ENCODE measurements around the gene YIPF4.
"Not testable (repeated sequence)": the region's sequence is repeated elsewhere in the genome, so short reads cannot be mapped to it uniquely, and the experiment has no call there.

YIPF4 gene

GRCh38 chr2:32330136-32330535, 52.4 kb downstream of the YIPF4 start:
- Mint-ChIP-seq H3K36me3 (ENCODE audit: low read depth) (peaks cover 7% of the 10 kb centered on the region), H3K27me3 (ENCODE audit: low read depth) (no peaks in the 10 kb centered on the region), H3K27ac (no peak overlapping the region), H3K4me3 (no peak overlapping the region), H3K4me1 (no peaks in the 10 kb centered on the region), H3K9me3 (no peaks in the 10 kb centered on the region)
- no peak for TF ChIP-seq CTCF (IDR thresholded peaks at IDR 0.05; ENCODE audit: unreplicated experiment in 3 of 3)

- Mint-ChIP-seq H3K27ac (no peak overlapping the region), H3K4me1 (peaks cover 4% of the 10 kb centered on the region), H3K36me3 (ENCODE audit: low read depth) (no peaks in the 10 kb centered on the region), H3K4me3 (no peak overlapping the region), H3K9me3 (no peaks in the 10 kb centered on the region), H3K27me3 (ENCODE audit: low read depth) (no peaks in the 10 kb centered on the region)
- TF ChIP-seq CTCF (IDR thresholded peaks at IDR 0.05; ENCODE audit: unreplicated experiment in 3 of 3): no peak
These were observed 65.1 kb downstream of the YIPF4 start for GRCh38 chr2:32342801-32343200.

- H3K4me3 Mint-ChIP-seq; H3K9me3 Mint-ChIP-seq; H3K27me3 Mint-ChIP-seq (ENCODE audit: low read depth); H3K27ac Mint-ChIP-seq; H3K36me3 Mint-ChIP-seq (ENCODE audit: low read depth); H3K4me1 Mint-ChIP-seq: not testable (repeated sequence)
These were observed 73.1 kb downstream of the YIPF4 start for GRCh38 chr2:32350797-32351196.

GRCh38 chr2:32355976-32356680, 78.4 kb downstream of the YIPF4 start:
- Mint-ChIP-seq H3K36me3 (ENCODE audit: low read depth) (peaks cover 5% of the 10 kb centered on the region), H3K27ac (peak overlapping the region; percentile 88 to 99 (median 93)), H3K9me3 (no peaks in the 10 kb centered on the region), H3K4me1 (peaks cover 32% of the 10 kb centered on the region), H3K4me3 (peak overlapping the region; percentile 86 to 92 (median 91)), H3K27me3 (ENCODE audit: low read depth) (no peaks in the 10 kb centered on the region)
- TF ChIP-seq CTCF (IDR thresholded peaks at IDR 0.05; ENCODE audit: unreplicated experiment in 3 of 3): no peak

GRCh38 chr2:32356681-32357317, 79.1 kb downstream of the YIPF4 start, which contains the start of gene BIRC6:
BIRC6 (plus strand) TSS chr2:32357023; CDS start chr2:32357162, 139 bp downstream.
- Mint-ChIP-seq H3K4me1 (peaks cover 32% of the 10 kb centered on the region), H3K27me3 (ENCODE audit: low read depth) (no peaks in the 10 kb centered on the region), H3K9me3 (no peaks in the 10 kb centered on the region), H3K4me3 (peak within 1 kb of the TSS; percentile 86 to 92 (median 91)), H3K36me3 (ENCODE audit: low read depth) (peaks cover 11% of the 10 kb centered on the region), H3K27ac (peak within 1 kb of the TSS; percentile 88 to 99 (median 93))
- no peak for TF ChIP-seq CTCF (IDR thresholded peaks at IDR 0.05; ENCODE audit: unreplicated experiment in 3 of 3)

GRCh38 chr2:32357318-32358110, 79.8 kb downstream of the YIPF4 start:
- peak overlapping the region; percentile 86 to 91 (median 88) for H3K4me3 Mint-ChIP-seq
- H3K36me3 Mint-ChIP-seq (ENCODE audit: low read depth): peaks cover 18% of the 10 kb centered on the region
- H3K27me3 Mint-ChIP-seq (ENCODE audit: low read depth): no peaks in the 10 kb centered on the region
- peak overlapping the region; percentile 73 to 89 (median 88) for H3K27ac Mint-ChIP-seq
- peaks cover 32% of the 10 kb centered on the region for H3K4me1 Mint-ChIP-seq
- TF ChIP-seq CTCF (IDR thresholded peaks at IDR 0.05; ENCODE audit: unreplicated experiment in 3 of 3): no peak
- no peaks in the 10 kb centered on the region for H3K9me3 Mint-ChIP-seq

Data from nephron (organoid).